Measurements from ENCODE around the gene CAB39.

DNA sequence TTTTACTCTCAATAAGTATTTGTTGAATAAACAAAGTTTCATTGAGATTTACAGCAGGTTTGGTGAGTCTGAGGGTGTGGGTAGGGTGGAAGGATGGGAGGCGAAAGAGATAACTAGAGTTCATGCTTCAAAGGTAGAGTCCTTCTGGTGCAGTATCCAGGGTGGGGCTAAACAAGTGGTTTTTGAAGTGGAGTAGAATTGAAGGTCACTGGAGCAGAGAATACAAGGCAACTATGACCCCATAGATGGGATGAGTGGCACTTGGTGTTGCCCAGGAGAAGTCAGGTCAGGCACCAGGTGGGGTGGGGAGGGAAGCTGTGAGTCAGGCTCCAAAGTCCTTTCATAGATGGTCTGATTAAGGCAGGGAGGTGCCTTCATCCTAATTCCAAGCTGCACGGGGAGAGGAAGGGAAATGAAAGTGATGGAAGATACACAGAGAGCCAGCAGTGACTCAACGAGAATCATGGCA is 6.6 kb upstream of the CAB39 start:
- TF ChIP-seq ZFP3 (CRISPR knock-in tag; IDR thresholded peaks at IDR 0.05) (no peak), CSDC2 (CRISPR knock-in tag; IDR thresholded peaks at IDR 0.05) (no peak), RARB (CRISPR knock-in tag; IDR thresholded peaks at IDR 0.05) (no peak), BACH2 (CRISPR knock-in tag; IDR thresholded peaks at IDR 0.05; ENCODE audit: borderline replicate concordance) (no peak), PPARA (CRISPR knock-in tag; IDR thresholded peaks at IDR 0.05; ENCODE audit: borderline replicate concordance) (no peak), ISL1 (CRISPR knock-in tag; IDR thresholded peaks at IDR 0.05) (no peak)
- TF ChIP-seq, protein P1, sequence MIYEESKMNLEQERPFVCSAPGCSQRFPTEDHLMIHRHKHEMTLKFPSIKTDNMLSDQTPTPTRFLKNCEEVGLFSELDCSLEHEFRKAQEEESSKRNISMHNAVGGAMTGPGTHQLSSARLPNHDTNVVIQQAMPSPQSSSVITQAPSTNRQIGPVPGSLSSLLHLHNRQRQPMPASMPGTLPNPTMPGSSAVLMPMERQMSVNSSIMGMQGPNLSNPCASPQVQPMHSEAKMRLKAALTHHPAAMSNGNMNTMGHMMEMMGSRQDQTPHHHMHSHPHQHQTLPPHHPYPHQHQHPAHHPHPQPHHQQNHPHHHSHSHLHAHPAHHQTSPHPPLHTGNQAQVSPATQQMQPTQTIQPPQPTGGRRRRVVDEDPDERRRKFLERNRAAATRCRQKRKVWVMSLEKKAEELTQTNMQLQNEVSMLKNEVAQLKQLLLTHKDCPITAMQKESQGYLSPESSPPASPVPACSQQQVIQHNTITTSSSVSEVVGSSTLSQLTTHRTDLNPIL (CRISPR knock-in tag; IDR thresholded peaks at IDR 0.05; ENCODE audit: low read depth), result no peak
- TF ChIP-seq, protein P2, sequence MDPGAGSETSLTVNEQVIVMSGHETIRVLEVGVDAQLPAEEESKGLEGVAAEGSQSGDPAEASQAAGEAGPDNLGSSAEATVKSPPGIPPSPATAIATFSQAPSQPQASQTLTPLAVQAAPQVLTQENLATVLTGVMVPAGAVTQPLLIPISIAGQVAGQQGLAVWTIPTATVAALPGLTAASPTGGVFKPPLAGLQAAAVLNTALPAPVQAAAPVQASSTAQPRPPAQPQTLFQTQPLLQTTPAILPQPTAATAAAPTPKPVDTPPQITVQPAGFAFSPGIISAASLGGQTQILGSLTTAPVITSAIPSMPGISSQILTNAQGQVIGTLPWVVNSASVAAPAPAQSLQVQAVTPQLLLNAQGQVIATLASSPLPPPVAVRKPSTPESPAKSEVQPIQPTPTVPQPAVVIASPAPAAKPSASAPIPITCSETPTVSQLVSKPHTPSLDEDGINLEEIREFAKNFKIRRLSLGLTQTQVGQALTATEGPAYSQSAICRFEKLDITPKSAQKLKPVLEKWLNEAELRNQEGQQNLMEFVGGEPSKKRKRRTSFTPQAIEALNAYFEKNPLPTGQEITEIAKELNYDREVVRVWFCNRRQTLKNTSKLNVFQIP (CRISPR knock-in tag; IDR thresholded peaks at IDR 0.05; ENCODE audit: borderline replicate concordance, low read depth), result no peak
- TF ChIP-seq, protein P3, sequence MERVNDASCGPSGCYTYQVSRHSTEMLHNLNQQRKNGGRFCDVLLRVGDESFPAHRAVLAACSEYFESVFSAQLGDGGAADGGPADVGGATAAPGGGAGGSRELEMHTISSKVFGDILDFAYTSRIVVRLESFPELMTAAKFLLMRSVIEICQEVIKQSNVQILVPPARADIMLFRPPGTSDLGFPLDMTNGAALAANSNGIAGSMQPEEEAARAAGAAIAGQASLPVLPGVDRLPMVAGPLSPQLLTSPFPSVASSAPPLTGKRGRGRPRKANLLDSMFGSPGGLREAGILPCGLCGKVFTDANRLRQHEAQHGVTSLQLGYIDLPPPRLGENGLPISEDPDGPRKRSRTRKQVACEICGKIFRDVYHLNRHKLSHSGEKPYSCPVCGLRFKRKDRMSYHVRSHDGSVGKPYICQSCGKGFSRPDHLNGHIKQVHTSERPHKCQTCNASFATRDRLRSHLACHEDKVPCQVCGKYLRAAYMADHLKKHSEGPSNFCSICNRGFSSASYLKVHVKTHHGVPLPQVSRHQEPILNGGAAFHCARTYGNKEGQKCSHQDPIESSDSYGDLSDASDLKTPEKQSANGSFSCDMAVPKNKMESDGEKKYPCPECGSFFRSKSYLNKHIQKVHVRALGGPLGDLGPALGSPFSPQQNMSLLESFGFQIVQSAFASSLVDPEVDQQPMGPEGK (CRISPR knock-in tag; IDR thresholded peaks at IDR 0.05; ENCODE audit: borderline replicate concordance), result no peak

All from SK-N-SH treated with all-trans-retinoic acid at 6 μM for 48 hours (cell line).